Cardiac muscle cell (in vitro differentiated cells and primary cell): ENCODE results near the gene KIAA1549. TPM values are rescaled to one million over a fixed set of nuclear protein-coding genes. Genes with fewer than 3 reads are reported as not detected.
"Not testable (repeated sequence)": the region's sequence is repeated elsewhere in the genome, so short reads cannot be mapped to it uniquely, and the experiment has no call there.

Source experiments
- DNase-seq, 2 donors: peaks; one replicate each; pipeline versions ENCODE4 v3.0.0 to v3.0.0-alpha.2; 2010 to 2017; ENCODE audit warnings: low read depth in 1 of 2, low spot score in 1 of 2
- H3K27ac ChIP-seq: fragments of 200-600 bp; sonication (generic); 2 replicates; pipeline ENCODE4 v1.5.1; 2016
- H3K27me3 ChIP-seq: fragments of 200-600 bp; sonication (generic); 2 replicates; pipeline ENCODE4 v1.6.0; 2016; ENCODE audit warnings: control low read depth
- H3K36me3 ChIP-seq: fragments of 200-600 bp; sonication (generic); 2 replicates; pipeline ENCODE4 v1.5.1; 2016; ENCODE audit warnings: control low read depth
- H3K4me1 ChIP-seq: fragments of 200-600 bp; sonication (generic); 2 replicates; pipeline ENCODE4 v1.8.1; 2017; ENCODE audit warnings: low read depth, mild to moderate bottlenecking, mixed run types
- H3K4me3 ChIP-seq: fragments of 200-600 bp; sonication (generic); 2 replicates; pipeline ENCODE4 v1.5.1; 2016; ENCODE audit warnings: mild to moderate bottlenecking
- H3K9me3 ChIP-seq: fragments of 200-600 bp; sonication (generic); 2 replicates; pipeline ENCODE4 v1.5.1; 2017; ENCODE audit warnings: low read depth, mild to moderate bottlenecking, control low read depth
- polyA plus RNA-seq: library from polyadenylated mRNA; unstranded; fragments of >200 nt; fragmentation: Nextera tagmentation; extraction: Ambion mirVana; gene quantifications from 2 replicates; pipeline ENCODE4 v1.2.1, GENCODE V29; 2016
- total RNA-seq: library from RNA; depleted of rRNA; stranded (reverse); fragments of >200 nt; gene quantifications from 2 replicates; pipeline ENCODE4 v1.2.3, GENCODE V29; 2016
- TF ChIP-seq, protein P1 (sequence below): IDR thresholded peaks from 2 replicates; pipeline ENCODE4 v1.5.1; 2012; ENCODE audit warnings: low read depth, mild to moderate bottlenecking, low read length

The KIAA1549 gene
- total and polyA plus RNA-seq, 2 experiments from 2014 or later = 7.5 to 13.6 TPM

DNA sequence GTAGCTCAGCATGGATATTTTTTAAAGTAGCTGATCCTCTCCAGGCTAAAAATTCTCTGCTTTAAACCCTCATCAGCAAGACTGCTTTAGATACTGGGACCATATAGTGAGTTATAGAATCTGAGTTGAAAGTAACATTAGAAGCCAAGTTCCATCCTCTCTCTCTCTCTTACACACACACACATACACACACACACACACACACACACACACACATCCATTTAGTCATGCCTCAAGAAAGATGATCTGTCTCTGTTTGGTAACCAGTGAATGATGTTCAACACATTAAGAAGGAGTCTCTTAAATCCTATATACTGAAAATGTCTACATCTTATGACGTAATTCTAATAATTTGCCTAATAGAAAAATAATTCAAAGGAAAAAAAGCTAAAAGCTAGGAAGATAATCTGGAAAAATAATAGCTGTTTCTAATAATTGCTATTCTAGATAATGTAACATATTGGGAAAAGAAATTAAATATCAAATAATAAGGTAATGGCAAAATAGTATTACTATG lies 166.3 kb downstream of the KIAA1549 start:
- no peaks in the 10 kb centered on the region for H3K9me3 ChIP-seq

DNA sequence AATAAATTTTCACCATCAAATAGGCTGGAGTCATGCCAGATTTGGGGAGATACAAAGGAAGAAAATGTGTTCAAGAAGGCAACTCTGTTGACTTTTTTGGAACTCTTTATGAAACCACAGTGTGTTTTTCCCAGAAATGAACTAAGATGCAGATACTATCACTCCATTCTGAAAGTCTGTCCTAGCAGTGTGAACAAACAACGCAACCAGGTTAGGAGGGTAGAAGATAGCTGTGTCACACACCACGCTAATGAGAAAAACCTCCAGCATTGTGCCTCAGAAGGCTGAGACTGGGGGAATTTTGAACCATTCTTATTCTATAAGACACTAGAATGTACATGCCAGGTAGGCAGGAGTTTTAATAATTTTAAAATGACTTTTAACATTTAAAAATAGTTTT lies 167.2 kb downstream of the KIAA1549 start:
- H3K27ac ChIP-seq = no peak overlapping the region

More for the DNA sequence above, 166.3 kb downstream of the KIAA1549 start:
- Histone ChIP-seq H3K27me3 (no peaks in the 10 kb centered on the region), H3K36me3 (no peaks in the 10 kb centered on the region), H3K4me3 (no peak overlapping the region), H3K4me1 (no peaks in the 10 kb centered on the region), H3K27ac (no peak overlapping the region)
- TF ChIP-seq, protein P1, sequence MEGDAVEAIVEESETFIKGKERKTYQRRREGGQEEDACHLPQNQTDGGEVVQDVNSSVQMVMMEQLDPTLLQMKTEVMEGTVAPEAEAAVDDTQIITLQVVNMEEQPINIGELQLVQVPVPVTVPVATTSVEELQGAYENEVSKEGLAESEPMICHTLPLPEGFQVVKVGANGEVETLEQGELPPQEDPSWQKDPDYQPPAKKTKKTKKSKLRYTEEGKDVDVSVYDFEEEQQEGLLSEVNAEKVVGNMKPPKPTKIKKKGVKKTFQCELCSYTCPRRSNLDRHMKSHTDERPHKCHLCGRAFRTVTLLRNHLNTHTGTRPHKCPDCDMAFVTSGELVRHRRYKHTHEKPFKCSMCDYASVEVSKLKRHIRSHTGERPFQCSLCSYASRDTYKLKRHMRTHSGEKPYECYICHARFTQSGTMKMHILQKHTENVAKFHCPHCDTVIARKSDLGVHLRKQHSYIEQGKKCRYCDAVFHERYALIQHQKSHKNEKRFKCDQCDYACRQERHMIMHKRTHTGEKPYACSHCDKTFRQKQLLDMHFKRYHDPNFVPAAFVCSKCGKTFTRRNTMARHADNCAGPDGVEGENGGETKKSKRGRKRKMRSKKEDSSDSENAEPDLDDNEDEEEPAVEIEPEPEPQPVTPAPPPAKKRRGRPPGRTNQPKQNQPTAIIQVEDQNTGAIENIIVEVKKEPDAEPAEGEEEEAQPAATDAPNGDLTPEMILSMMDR = no peak
- peak in 1 of 2 donors; percentile 5 for DNase-seq

DNA sequence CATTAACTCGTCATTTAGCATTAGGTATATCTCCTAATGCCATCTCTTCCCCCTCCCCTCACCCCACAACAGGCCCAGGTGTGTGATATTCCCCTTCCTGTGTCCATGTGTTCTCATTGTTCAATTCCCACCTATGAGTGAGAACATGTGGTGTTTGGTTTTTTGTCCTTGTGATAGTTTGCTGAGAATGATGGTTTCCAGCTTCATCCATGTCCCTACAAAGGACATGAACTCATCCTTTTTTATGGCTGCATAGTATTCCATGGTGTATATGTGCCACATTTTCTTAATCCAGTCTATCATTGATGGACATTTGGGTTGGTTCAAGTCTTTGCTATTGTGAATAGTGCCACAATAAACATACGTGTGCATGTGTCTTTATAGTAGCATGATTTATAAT lies 169.9 kb downstream of the KIAA1549 start:
- H3K9me3 ChIP-seq, H3K36me3 ChIP-seq, H3K4me1 ChIP-seq, H3K4me3 ChIP-seq, DNase-seq, H3K27ac ChIP-seq, H3K27me3 ChIP-seq: not testable (repeated sequence)

More for the DNA sequence above, 167.2 kb downstream of the KIAA1549 start:
- Histone ChIP-seq H3K27me3 (no peaks in the 10 kb centered on the region), H3K36me3 (no peaks in the 10 kb centered on the region), H3K9me3 (no peaks in the 10 kb centered on the region), H3K4me3 (no peak overlapping the region), H3K4me1 (no peaks in the 10 kb centered on the region)
- TF ChIP-seq, protein P1 = no peak
- DNase-seq = no peak

DNA sequence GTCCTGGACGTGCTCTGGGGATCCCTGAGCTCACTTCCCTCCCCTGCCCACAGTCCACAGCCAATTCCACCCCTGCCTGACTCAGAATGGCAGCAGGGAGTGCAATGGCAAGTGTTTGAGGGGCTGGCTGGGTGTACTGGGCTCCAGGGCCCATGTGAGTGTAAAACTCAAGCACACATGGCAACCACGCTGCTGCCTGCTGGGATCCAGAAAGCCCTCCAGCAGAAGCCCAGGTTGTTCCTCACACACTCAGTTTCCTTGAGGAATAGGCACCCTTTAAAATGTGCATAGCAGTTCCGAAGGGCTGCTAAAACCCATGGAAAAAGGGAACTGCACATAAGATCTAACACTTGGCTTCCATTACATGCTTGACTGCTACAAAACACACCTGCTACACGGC lies 171.8 kb downstream of the KIAA1549 start:
- Histone ChIP-seq H3K27me3 (no peaks in the 10 kb centered on the region), H3K27ac (no peak overlapping the region), H3K4me3 (no peak overlapping the region), H3K36me3 (no peaks in the 10 kb centered on the region), H3K9me3 (no peaks in the 10 kb centered on the region), H3K4me1 (no peaks in the 10 kb centered on the region)
- TF ChIP-seq, protein P1 = no peak
- no peak for DNase-seq

DNA sequence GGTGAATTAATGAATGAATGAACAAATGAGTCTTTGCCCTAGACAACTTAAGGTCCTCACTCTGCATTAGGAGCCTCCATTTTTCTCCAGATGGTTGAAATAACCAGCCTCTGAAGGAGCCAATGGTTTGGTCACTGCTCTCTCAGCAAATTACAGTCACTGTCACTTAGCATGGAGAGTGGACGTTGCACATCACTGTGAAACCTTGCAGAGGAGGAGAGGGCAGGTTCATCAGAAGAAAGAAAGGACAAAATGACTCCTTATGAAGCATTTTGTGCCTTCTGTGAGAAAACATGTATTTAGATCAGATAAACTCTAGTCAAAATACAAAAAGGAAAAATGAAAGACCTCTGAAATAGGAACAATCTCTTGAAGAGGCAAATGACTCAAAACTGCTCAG lies 176.6 kb downstream of the KIAA1549 start:
- Histone ChIP-seq H3K9me3 (no peaks in the 10 kb centered on the region), H3K4me1 (no peaks in the 10 kb centered on the region), H3K27me3 (no peaks in the 10 kb centered on the region), H3K4me3 (no peak overlapping the region), H3K27ac (no peak overlapping the region), H3K36me3 (no peaks in the 10 kb centered on the region)
- no peak for DNase-seq
- TF ChIP-seq, protein P1 = no peak

DNA sequence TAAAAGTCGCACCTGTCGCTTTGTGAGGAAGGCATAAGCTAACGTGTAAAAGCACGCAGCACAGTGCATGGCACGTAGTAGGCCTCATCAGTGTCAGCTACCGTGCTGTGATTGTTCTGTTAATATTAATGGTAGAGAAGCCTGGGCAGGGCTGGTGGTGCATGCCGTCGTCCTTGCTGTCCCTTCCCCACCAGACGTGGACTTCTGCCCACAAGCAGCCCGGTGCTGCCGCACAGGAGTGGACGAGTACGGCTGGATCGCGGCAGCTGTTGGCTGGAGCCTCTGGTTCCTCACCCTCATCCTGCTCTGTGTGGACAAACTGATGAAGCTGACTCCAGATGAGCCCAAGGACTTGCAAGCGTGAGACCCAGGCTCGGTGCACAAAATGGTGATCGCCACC lies 178.5 kb downstream of the KIAA1549 start:
- H3K9me3 ChIP-seq = no peaks in the 10 kb centered on the region
- DNase-seq = no peak
- H3K4me3 ChIP-seq = no peak overlapping the region
- H3K27ac ChIP-seq = no peak overlapping the region
- H3K27me3 ChIP-seq = peaks cover 4% of the 10 kb centered on the region
- no peaks in the 10 kb centered on the region for H3K4me1 ChIP-seq
- TF ChIP-seq, protein P1 = no peak
- H3K36me3 ChIP-seq = no peaks in the 10 kb centered on the region
